Measurements from ENCODE around the gene IRAK1. TPM values are rescaled to one million over a fixed set of nuclear protein-coding genes. Genes with fewer than 3 reads are reported as not detected.
A peak's percentile ranks its signal among the peaks of the same experiment; 100 is the strongest.

IRAK1 gene
- total and polyA plus RNA-seq, 12 donors, result 18.2 to 59.0 (median 27.1) TPM

GRCh38 chrX:154020536-154021115, 924 bp upstream of the IRAK1 start:
- Histone ChIP-seq H3K4me1 (peaks cover 0 to 30% (median 10%) of the 10 kb centered on the region in 9 donors), H3K27ac (peak overlapping the region; percentile 79 to 95 (median 87)), H3K27me3 (peaks cover 0 to 68% (median 0%) of the 10 kb centered on the region in 7 donors), H3K4me3 (peak overlapping the region in 9 of 10 donors; percentile 46 to 68 (median 60)), H3K9me3 (no peaks in the 10 kb centered on the region), H3K36me3 (peaks cover 0 to 26% (median 0%) of the 10 kb centered on the region in 9 donors)
- ATAC-seq, result peak in 3 of 8 donors; percentile 6 to 35 (median 8)
- intact Hi-C loops (cut with DNase I), result loop anchor here in 2 of 10 donors (2.0 to 10.0 kb wide), 2 partner anchors 26 to 74 kb away; partner anchors contain the start of gene MECP2 (in 1 of the 2)
- no peak for TF ChIP-seq CTCF (IDR thresholded peaks at IDR 0.05)
- DNase-seq, result no peak
- WGBS, 2 donors, result 63 to 72% methylated on average over 9 of the region's 9 CpGs

- peaks cover 0 to 36% (median 0%) of the 10 kb centered on the region in 9 donors for H3K36me3 ChIP-seq
- DNase-seq (no peak), ATAC-seq (peak in 1 of 8 donors; percentile 4)
- intact Hi-C loops (cut with DNase I), result loop anchor here in 1 of 10 donors (5.0 kb wide), 1 partner anchor 33 kb away; no protein-coding TSS in a partner anchor
- no peaks in the 10 kb centered on the region for H3K9me3 ChIP-seq
- H3K4me1 ChIP-seq, result peaks cover 0 to 30% (median 9%) of the 10 kb centered on the region in 9 donors
- no peak for TF ChIP-seq CTCF (IDR thresholded peaks at IDR 0.05)
- H3K4me3 ChIP-seq, result peak overlapping the region; percentile 35 to 63 (median 58)
- peak overlapping the region; percentile 57 to 91 (median 83) for H3K27ac ChIP-seq
- 5 to 7% methylated on average over 11 to 44 of the region's 45 CpGs for WGBS, 2 donors
- H3K27me3 ChIP-seq, result peaks cover 0 to 59% (median 0%) of the 10 kb centered on the region in 7 donors
These were observed 561 bp downstream of the IRAK1 start for GRCh38 chrX:154019061-154019621.

- peaks cover 0 to 59% (median 0%) of the 10 kb centered on the region in 7 donors for H3K27me3 ChIP-seq
- WGBS, 2 donors, result 78 to 82% methylated on average over 14 to 15 of the region's 15 CpGs
- peak overlapping the region in 7 of 10 donors; percentile 57 to 91 (median 89) for H3K27ac ChIP-seq
- no peaks in the 10 kb centered on the region for H3K9me3 ChIP-seq
- H3K36me3 ChIP-seq, result peaks cover 0 to 40% (median 0%) of the 10 kb centered on the region in 9 donors
- ATAC-seq, result no peak
- H3K4me3 ChIP-seq, result peak overlapping the region; percentile 35 to 63 (median 58)
- no peak for TF ChIP-seq CTCF (IDR thresholded peaks at IDR 0.05)
- intact Hi-C loops (cut with DNase I), result loop anchor here in 1 of 10 donors (5.0 kb wide), 1 partner anchor 34 kb away; no protein-coding TSS in a partner anchor
- DNase-seq, result no peak
- peaks cover 0 to 30% (median 9%) of the 10 kb centered on the region in 9 donors for H3K4me1 ChIP-seq
These were observed 1.1 kb downstream of the IRAK1 start for GRCh38 chrX:154018518-154019060.

- intact Hi-C loops (cut with DNase I), result loop anchor here in 1 of 10 donors (5.0 kb wide), 1 partner anchor 34 kb away; no protein-coding TSS in a partner anchor
- peaks cover 0 to 30% (median 9%) of the 10 kb centered on the region in 9 donors for H3K4me1 ChIP-seq
- no peak for DNase-seq
- peaks cover 0 to 59% (median 0%) of the 10 kb centered on the region in 7 donors for H3K27me3 ChIP-seq
- peaks cover 0 to 46% (median 0%) of the 10 kb centered on the region in 9 donors for H3K36me3 ChIP-seq
- ATAC-seq, result no peak
- H3K4me3 ChIP-seq, result peak overlapping the region in 1 of 10 donors; percentile 62
- peak overlapping the region in 1 of 10 donors; percentile 91 for H3K27ac ChIP-seq
- WGBS, 2 donors, result 89 to 93% methylated on average over 23 to 26 of the region's 26 CpGs
- no peaks in the 10 kb centered on the region for H3K9me3 ChIP-seq
- no peak for TF ChIP-seq CTCF (IDR thresholded peaks at IDR 0.05)
These were observed 1.8 kb downstream of the IRAK1 start for GRCh38 chrX:154017766-154018517.

Measured in heart right ventricle (tissue), 16 donors.